ENCODE results near the gene BCDIN3D. TPM values are rescaled to one million over a fixed set of nuclear protein-coding genes. Genes with fewer than 3 reads are reported as not detected.

Gene BCDIN3D
- total and polyA plus RNA-seq, 2 experiments from 2014 or later = 3.5 to 5.6 TPM

- H3K79me2 ChIP-seq = no peaks in the 10 kb centered on the region
- H3K4me1 ChIP-seq (ENCODE audit: insufficient read depth) = no peaks in the 10 kb centered on the region
- no peak overlapping the region for H2AFZ ChIP-seq
- 100% methylated on average over 15 of the region's 20 CpGs for WGBS (ENCODE audit: low lambda C conversion rate, missing lambda C conversion rate)
- no peaks in the 10 kb centered on the region for H3K36me3 ChIP-seq (replicated peaks; ENCODE audit: insufficient read depth, low read depth)
- no peaks in the 10 kb centered on the region for H3K27me3 ChIP-seq
- DNase-seq (ENCODE audit: low spot score) = no peak
- H3K9me2 ChIP-seq (replicated peaks; ENCODE audit: insufficient read depth) = no peaks in the 10 kb centered on the region
- H3K4me2 ChIP-seq = no peak overlapping the region
- TF ChIP-seq EZH2phosphoT487 (IDR thresholded peaks at IDR 0.05; ENCODE audit: low read depth, severe bottlenecking, unreplicated experiment) = no peak
- TF ChIP-seq, protein P1, sequence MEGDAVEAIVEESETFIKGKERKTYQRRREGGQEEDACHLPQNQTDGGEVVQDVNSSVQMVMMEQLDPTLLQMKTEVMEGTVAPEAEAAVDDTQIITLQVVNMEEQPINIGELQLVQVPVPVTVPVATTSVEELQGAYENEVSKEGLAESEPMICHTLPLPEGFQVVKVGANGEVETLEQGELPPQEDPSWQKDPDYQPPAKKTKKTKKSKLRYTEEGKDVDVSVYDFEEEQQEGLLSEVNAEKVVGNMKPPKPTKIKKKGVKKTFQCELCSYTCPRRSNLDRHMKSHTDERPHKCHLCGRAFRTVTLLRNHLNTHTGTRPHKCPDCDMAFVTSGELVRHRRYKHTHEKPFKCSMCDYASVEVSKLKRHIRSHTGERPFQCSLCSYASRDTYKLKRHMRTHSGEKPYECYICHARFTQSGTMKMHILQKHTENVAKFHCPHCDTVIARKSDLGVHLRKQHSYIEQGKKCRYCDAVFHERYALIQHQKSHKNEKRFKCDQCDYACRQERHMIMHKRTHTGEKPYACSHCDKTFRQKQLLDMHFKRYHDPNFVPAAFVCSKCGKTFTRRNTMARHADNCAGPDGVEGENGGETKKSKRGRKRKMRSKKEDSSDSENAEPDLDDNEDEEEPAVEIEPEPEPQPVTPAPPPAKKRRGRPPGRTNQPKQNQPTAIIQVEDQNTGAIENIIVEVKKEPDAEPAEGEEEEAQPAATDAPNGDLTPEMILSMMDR (IDR thresholded peaks at IDR 0.05; ENCODE audit: poor library complexity) = no peak
- no peak for TF ChIP-seq EZH2 (IDR thresholded peaks at IDR 0.05; ENCODE audit: borderline replicate concordance)
- H3K4me3 ChIP-seq = no peak overlapping the region
- no peaks in the 10 kb centered on the region for H4K20me1 ChIP-seq (ENCODE audit: insufficient read depth, poor library complexity, severe bottlenecking)
- H3K27ac ChIP-seq = no peak overlapping the region
- H3K9me3 ChIP-seq (ENCODE audit: low read depth) = no peaks in the 10 kb centered on the region
These were observed 50.5 kb downstream of the BCDIN3D start for GRCh38 chr12:49792181-49792970.

GRCh38 chr12:49791700-49792099 is 51.2 kb downstream of the BCDIN3D start:
- no peak overlapping the region for H3K4me3 ChIP-seq
- WGBS (ENCODE audit: low lambda C conversion rate, missing lambda C conversion rate) = 95% methylated on average over 23 of the region's 23 CpGs
- no peaks in the 10 kb centered on the region for H4K20me1 ChIP-seq (ENCODE audit: insufficient read depth, poor library complexity, severe bottlenecking)

GRCh38 chr12:49790741-49791555 is 52.0 kb downstream of the BCDIN3D start:
- H3K4me2 ChIP-seq = no peak overlapping the region
- WGBS (ENCODE audit: low lambda C conversion rate, missing lambda C conversion rate) = 84% methylated on average over 21 of the region's 22 CpGs
- no peak overlapping the region for H2AFZ ChIP-seq

More at GRCh38 chr12:49791700-49792099, 51.2 kb downstream of the BCDIN3D start:
- no peaks in the 10 kb centered on the region for H3K79me2 ChIP-seq
- TF ChIP-seq, protein P1 (IDR thresholded peaks at IDR 0.05; ENCODE audit: poor library complexity) = no peak
- TF ChIP-seq EZH2 (IDR thresholded peaks at IDR 0.05; ENCODE audit: borderline replicate concordance) = no peak
- no peak for TF ChIP-seq EZH2phosphoT487 (IDR thresholded peaks at IDR 0.05; ENCODE audit: low read depth, severe bottlenecking, unreplicated experiment)
- no peaks in the 10 kb centered on the region for H3K9me3 ChIP-seq (ENCODE audit: low read depth)
- no peaks in the 10 kb centered on the region for H3K36me3 ChIP-seq (replicated peaks; ENCODE audit: insufficient read depth, low read depth)
- DNase-seq (ENCODE audit: low spot score) = no peak
- no peaks in the 10 kb centered on the region for H3K9me2 ChIP-seq (replicated peaks; ENCODE audit: insufficient read depth)
- no peaks in the 10 kb centered on the region for H3K4me1 ChIP-seq (ENCODE audit: insufficient read depth)
- no peak overlapping the region for H3K4me2 ChIP-seq
- no peak overlapping the region for H3K27ac ChIP-seq
- H3K27me3 ChIP-seq = no peaks in the 10 kb centered on the region
- H2AFZ ChIP-seq = no peak overlapping the region

More at GRCh38 chr12:49790741-49791555, 52.0 kb downstream of the BCDIN3D start:
- Histone ChIP-seq H3K4me3 (no peak overlapping the region), H3K9me2 (replicated peaks; ENCODE audit: insufficient read depth) (no peaks in the 10 kb centered on the region), H3K4me1 (ENCODE audit: insufficient read depth) (no peaks in the 10 kb centered on the region), H3K9me3 (ENCODE audit: low read depth) (no peaks in the 10 kb centered on the region), H3K27ac (no peak overlapping the region), H4K20me1 (ENCODE audit: insufficient read depth, poor library complexity, severe bottlenecking) (no peaks in the 10 kb centered on the region), H3K27me3 (no peaks in the 10 kb centered on the region), H3K36me3 (replicated peaks; ENCODE audit: insufficient read depth, low read depth) (no peaks in the 10 kb centered on the region), H3K79me2 (no peaks in the 10 kb centered on the region)
- TF ChIP-seq EZH2 (IDR thresholded peaks at IDR 0.05; ENCODE audit: borderline replicate concordance) (no peak), EZH2phosphoT487 (IDR thresholded peaks at IDR 0.05; ENCODE audit: low read depth, severe bottlenecking, unreplicated experiment) (no peak)
- TF ChIP-seq, protein P1 (IDR thresholded peaks at IDR 0.05; ENCODE audit: poor library complexity) = no peak
- no peak for DNase-seq (ENCODE audit: low spot score)

All from hepatocyte (in vitro differentiated cells).